ENCODE results near the gene SH3RF2.

- no peak for TF ChIP-seq CTCF (IDR thresholded peaks at IDR 0.05; ENCODE audit: poor library complexity)
- TF ChIP-seq EZH2phosphoT487 (IDR thresholded peaks at IDR 0.05; ENCODE audit: low read depth, severe bottlenecking, unreplicated experiment), result no peak
- TF ChIP-seq EZH2 (IDR thresholded peaks at IDR 0.05; ENCODE audit: borderline replicate concordance), result no peak
These were observed 4.7 kb downstream of the SH3RF2 start for GRCh38 chr5:145941096-145941447.
